Brain microvascular endothelial cell (primary cell): Measurements from ENCODE around the gene KIAA1328.

ENCODE experiments used
- DNase-seq: peaks from one replicate; pipeline ENCODE4 v3.0.0-alpha.2; 2020
- H3K27ac ChIP-seq: fragments of 250-450 bp; sonication (Bioruptor Pico); 2 replicates; pipeline ENCODE4 v1.5.1; 2020; ENCODE audit warnings: mild to moderate bottlenecking, moderate library complexity
- H3K27me3 ChIP-seq: fragments of 250-450 bp; sonication (Bioruptor Pico); replicated peaks from 2 replicates; pipeline ENCODE4 v1.5.1; 2020; ENCODE audit warnings: mild to moderate bottlenecking
- H3K36me3 ChIP-seq: fragments of 250-450 bp; sonication (Bioruptor Pico); replicated peaks from 2 replicates; pipeline ENCODE4 v1.5.1; 2020; ENCODE audit warnings: mild to moderate bottlenecking
- H3K4me3 ChIP-seq: 2 replicates; pipeline ENCODE4 v1.5.1; 2011; ENCODE audit warnings: low read depth, mild to moderate bottlenecking, control low read depth, low read length, moderate library complexity
- CTCF ChIP-seq: IDR thresholded peaks from 2 replicates; pipeline ENCODE4 v1.5.1; 2011; ENCODE audit warnings: low read depth, mild to moderate bottlenecking, moderate library complexity, low read length, control low read depth, inconsistent platforms; ENCODE audit errors: missing control alignments
- in situ Hi-C: cut with HindIII; loops from 2 replicates; pipeline ENCODE4 v1.10.0; 2017; ENCODE audit warnings: low sequenced_read_pairs, low pct_ligation_motif_present

Gene KIAA1328

GRCh38 chr18:37260367-37261093 lies 431.6 kb downstream of the KIAA1328 start:
- Histone ChIP-seq H3K4me3 (no peak overlapping the region), H3K27me3 (peaks cover 3% of the 10 kb centered on the region), H3K27ac (no peak overlapping the region), H3K36me3 (no peaks in the 10 kb centered on the region)
- DNase-seq: no peak
- TF ChIP-seq CTCF: no peak
- in situ Hi-C loops: no loop called here

- Histone ChIP-seq H3K27me3 (no peaks in the 10 kb centered on the region), H3K4me3 (no peak overlapping the region), H3K27ac (no peak overlapping the region), H3K36me3 (no peaks in the 10 kb centered on the region)
- no peak for DNase-seq
- no peak for TF ChIP-seq CTCF
- in situ Hi-C loops: no loop called here
These were observed 432.4 kb downstream of the KIAA1328 start for GRCh38 chr18:37261246-37261840.

- Histone ChIP-seq H3K27ac (no peak overlapping the region), H3K27me3 (no peaks in the 10 kb centered on the region), H3K36me3 (no peaks in the 10 kb centered on the region), H3K4me3 (no peak overlapping the region)
- no peak for TF ChIP-seq CTCF
- DNase-seq: no peak
- in situ Hi-C loops: no loop called here
These were observed 433.1 kb downstream of the KIAA1328 start for GRCh38 chr18:37261988-37262387.

GRCh38 chr18:37264956-37265355 lies 436.0 kb downstream of the KIAA1328 start:
- H3K27me3 ChIP-seq: no peaks in the 10 kb centered on the region
- TF ChIP-seq CTCF: no peak
- no peak for DNase-seq
- no peak overlapping the region for H3K27ac ChIP-seq
- in situ Hi-C loops: no loop called here
- H3K4me3 ChIP-seq: no peak overlapping the region
- no peaks in the 10 kb centered on the region for H3K36me3 ChIP-seq

GRCh38 chr18:37265382-37265781 lies 436.5 kb downstream of the KIAA1328 start:
- Histone ChIP-seq H3K36me3 (no peaks in the 10 kb centered on the region), H3K4me3 (no peak overlapping the region), H3K27ac (no peak overlapping the region), H3K27me3 (no peaks in the 10 kb centered on the region)
- no peak for TF ChIP-seq CTCF
- no peak for DNase-seq
- in situ Hi-C loops: no loop called here
